GM18858 (cell line): ENCODE results near the gene CCSER1.
"Not testable (repeated sequence)": the region's sequence is repeated elsewhere in the genome, so short reads cannot be mapped to it uniquely, and the experiment has no call there.

Experiments
- ATAC-seq: cut with Tn5 transposase; IDR thresholded peaks from one replicate; pipeline ENCODE4 v1.9.1; 2021; ENCODE audit not compliant: unreplicated experiment

The CCSER1 gene

DNA sequence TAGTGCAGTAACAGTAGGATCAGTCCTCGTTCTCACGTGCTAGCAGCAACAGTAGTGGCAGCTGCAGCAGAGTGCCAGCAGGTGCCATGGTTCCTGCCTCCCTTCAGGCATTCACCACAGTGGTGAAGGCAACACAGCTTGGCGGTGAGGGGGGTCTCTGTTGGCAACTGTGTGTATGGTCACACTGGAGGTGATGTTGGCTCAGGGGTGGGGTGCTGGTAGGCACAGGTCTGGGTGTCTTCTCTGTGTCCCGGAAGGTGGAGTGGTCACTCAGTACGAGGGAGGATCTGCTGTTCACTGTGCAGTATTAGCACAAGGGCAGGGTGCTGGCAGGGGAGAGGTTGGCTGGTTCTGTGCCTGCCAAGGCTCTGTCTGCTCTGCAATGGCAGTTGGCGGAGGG, 671.8 kb downstream of the CCSER1 start:
- no peak for ATAC-seq

DNA sequence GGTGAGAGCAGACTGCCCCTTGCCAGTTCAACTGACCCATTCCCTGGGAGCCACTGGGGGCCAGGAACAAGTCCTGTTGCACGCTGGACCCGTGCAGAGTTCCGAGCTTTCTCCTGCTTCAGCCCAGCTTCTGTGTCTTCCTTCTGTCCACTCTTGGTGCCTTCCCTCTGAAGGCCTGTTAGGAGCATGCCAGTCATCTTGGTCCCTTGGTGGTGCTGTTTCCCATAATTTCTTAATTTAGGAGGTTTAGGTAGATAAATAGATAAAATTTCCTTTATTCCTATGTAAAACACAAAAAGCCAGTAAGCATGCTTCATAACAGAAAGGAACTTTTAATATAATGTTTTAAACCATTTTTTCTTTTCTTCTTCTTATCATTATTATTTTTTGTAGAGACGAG, 672.7 kb downstream of the CCSER1 start:
- no peak for ATAC-seq

DNA sequence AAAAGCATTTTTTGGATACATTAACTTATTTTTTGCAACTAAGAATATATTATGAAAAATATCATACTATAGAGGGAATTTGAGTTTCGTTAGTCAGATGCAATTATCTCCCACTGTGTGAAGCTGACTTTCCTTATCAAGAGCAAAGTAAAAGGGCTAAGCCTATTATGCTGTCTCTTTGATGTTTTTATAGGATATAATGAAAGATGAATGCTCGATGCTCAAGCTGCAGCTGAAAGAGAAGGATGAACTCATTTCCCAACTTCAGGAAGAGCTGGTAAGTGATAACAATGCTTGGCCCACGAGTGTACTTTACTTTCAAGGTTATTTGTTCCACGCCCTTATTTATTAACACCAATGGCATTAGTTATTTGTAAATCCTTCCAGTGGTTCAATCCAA, 688.4 kb downstream of the CCSER1 start:
- ATAC-seq = no peak

- no peak for ATAC-seq
Observed at GRCh38 chr4:90816754-90817153, 689.6 kb downstream of the CCSER1 start.

GRCh38 chr4:90824266-90825150, 697.3 kb downstream of the CCSER1 start:
- ATAC-seq = no peak

- ATAC-seq = no peak
Observed at GRCh38 chr4:90825849-90826248, 698.7 kb downstream of the CCSER1 start.

DNA sequence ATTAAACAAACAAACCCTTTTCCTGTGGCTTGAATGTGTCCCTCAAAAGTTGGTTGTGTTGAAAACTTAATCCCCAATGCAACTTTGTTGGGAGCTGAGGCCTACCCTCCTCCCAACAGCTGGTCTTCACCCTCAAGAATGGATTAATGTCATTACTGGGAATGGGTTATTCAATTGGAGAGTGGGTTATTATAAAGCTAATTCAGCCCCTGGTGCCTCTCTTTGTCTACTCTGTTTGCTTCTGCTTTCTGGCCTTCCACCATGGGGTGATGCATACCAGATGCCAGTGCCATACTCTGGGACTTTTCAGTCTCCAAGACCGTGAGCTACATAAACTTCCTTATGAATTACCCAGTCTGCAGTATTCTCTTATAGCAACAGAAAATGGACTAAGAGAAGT, 706.5 kb downstream of the CCSER1 start:
- ATAC-seq = no peak

GRCh38 chr4:90837241-90837640, 710.0 kb downstream of the CCSER1 start:
- no peak for ATAC-seq

DNA sequence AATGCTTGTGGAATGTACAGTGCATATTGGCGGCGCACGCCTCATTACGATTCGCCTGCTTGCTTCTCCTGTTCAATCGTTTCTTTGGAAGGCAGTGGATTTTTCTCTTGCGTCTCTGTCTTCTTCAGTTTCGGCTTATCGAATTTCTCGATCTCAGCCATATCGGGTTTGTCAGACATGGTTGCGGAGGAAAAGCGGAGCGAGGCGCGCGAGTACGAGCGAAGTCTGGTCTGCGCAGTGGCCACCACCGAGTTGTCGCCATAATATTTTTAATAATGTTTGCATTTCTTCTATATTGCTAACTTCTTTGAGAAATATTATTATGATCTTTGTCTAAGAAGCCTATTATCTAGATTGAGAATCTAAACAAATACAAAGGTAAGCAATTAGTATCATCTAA, 711.7 kb downstream of the CCSER1 start:
- not testable (repeated sequence) for ATAC-seq

- ATAC-seq = no peak
Observed at GRCh38 chr4:90840291-90840690, 713.1 kb downstream of the CCSER1 start.

DNA sequence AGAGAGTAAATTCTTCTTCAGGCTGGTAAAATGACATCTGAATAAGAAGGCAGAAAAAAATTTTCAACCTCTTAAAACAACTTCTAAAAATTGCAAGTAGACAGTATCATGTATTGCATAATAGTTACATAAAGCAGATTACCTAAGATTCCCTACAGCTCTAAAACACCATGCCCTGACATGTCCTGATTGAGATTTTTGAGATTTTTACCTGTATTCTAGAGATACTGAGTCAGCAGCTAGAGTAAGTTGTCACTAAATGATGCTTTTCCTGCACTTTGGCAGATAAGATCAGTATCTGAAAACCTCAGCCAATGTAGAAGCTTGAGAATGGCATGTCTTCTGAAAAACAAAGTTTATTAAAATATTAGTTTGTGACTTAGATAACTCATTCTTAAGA, 713.6 kb downstream of the CCSER1 start:
- no peak for ATAC-seq

- no peak for ATAC-seq
Observed at GRCh38 chr4:90841676-90842075, 714.5 kb downstream of the CCSER1 start.

DNA sequence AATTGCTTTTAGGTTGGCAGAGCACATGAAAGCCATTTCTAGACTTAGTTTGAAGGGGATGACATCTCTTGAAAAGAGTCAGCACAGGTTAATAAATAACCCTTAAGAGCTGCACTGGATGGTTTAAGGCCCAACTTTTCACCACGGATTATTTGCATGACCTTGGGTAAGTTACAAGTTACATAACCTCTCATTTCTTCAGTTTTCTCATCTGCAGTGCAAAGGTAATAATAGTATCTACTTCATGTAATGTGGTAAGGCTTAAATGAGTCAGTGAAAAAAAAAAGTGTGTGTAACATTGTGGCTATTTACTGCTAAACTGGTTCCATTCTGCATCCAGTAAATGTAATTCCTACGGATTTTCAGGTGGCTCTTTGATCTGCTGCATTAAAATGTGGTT, 715.8 kb downstream of the CCSER1 start:
- peak; percentile 97 for ATAC-seq

DNA sequence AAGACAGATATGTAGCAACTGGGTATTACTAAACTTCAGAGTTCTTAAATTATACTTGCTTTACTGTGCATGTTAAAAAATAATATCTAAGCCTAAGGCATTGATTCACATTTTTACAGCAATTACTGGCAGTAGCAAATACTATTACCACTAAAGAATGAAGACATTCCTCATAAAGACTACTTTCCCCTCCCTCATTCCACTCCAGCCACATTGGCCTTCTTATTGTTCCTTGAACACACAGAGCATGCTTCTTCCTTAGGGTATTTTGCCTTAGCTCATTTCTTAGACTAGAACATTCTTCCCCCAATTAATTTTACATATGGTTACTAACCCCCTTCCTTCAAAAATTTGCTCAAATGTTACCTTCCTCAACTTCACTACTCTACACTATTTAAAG, 717.0 kb downstream of the CCSER1 start:
- no peak for ATAC-seq

GRCh38 chr4:90845777-90846176, 718.6 kb downstream of the CCSER1 start:
- ATAC-seq = peak; percentile 29

DNA sequence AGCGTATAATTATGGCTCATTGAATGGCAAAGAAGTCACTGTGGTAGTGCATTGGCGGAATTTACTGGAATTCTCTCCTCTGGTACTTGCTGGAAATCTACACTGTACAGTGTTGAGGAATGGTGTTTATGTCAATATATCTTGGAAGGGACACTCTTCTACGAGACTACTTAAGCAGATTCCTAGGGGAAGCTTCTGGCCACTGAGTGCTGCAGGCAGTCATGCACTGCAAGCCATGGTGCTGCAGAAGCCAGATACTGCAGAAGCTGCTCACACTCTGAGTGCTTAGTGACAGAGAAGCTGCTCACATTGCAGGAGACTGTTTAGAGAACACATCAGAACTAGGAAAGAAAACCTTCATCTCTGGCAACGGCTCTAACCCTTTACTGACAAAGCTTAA, 725.0 kb downstream of the CCSER1 start:
- no peak for ATAC-seq

DNA sequence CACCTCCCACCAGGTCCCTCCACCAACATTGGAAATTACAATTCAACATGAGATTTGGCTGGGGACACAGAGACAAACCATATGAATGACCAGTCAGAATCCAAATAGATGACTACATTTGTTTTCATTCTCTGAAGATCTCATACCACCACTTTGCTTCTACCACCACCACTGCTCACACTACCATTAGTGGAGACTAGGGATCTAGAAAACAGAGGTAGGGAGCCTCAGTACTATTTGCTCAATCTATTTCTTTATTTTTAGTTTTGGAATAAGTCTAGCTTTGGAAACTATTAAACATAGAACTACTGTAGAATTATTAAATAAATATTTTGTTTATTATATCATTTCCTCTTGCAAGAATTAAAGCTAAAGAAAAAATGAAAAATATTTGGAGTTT, 727.9 kb downstream of the CCSER1 start:
- no peak for ATAC-seq

GRCh38 chr4:90857081-90857820, 730.1 kb downstream of the CCSER1 start:
- no peak for ATAC-seq

- no peak for ATAC-seq
Observed at GRCh38 chr4:90875791-90876190, 748.6 kb downstream of the CCSER1 start.

- ATAC-seq = no peak
Observed at GRCh38 chr4:90876296-90876695, 749.1 kb downstream of the CCSER1 start.

- no peak for ATAC-seq
Observed at GRCh38 chr4:90883519-90883918, 756.3 kb downstream of the CCSER1 start.

GRCh38 chr4:90888571-90888970, 761.4 kb downstream of the CCSER1 start:
- ATAC-seq = no peak
